HG02571 (cell line): ENCODE data around the gene HOXB3.
"Not testable (repeated sequence)": the region's sequence is repeated elsewhere in the genome, so short reads cannot be mapped to it uniquely, and the experiment has no call there.

Experiments used
- ATAC-seq: cut with Tn5 transposase; IDR thresholded peaks from one replicate; pipeline ENCODE4 v1.9.1; 2021; ENCODE audit warnings: mild to moderate bottlenecking, moderate library complexity; ENCODE audit not compliant: unreplicated experiment

HOXB3 gene

GRCh38 chr17:48547808-48548522, 42.1 kb downstream of the HOXB3 start:
- ATAC-seq, result no peak

DNA sequence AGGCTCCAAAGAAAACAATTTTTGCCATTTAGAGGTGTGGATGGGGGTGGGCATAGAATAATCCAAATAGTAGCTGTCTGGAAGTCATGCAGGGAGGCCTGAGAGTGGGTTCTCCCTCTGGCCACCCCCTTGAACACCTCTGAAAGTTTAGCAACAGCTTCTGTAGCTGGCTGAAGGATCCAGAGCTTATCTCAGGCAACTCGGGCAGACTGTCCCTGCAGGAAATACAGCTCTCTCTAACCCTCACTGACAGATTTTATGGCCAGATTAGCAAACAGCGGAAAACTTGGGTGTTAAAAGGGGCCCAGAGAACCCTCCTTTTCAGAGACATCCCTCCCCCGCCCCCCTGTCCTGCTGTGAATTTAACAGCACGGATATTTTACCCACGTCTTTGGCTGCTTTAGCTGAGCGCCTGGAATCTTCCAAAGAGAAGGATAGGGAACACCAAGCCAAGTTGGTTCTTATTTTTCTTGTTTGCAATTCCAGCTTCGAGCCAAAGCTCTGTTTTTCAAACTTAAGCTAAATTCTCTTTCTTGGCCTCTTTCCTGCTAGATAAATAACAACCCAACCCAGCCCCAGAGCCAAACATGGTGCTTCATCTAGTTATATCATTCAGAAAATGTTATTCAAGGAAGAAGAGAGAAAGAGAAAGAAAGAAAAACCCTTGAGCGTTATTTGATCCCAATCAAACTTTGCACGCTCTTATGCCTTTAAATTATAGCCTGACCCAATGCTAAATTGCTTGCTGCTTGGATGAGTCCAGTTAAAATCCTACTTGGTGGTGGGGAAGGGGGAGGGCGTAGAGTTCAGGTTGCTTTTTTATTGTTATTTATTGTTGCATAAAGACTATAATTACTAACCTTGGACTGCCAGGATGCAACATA, 42.9 kb downstream of the HOXB3 start:
- no peak for ATAC-seq

- no peak for ATAC-seq
Observed at GRCh38 chr17:48546137-48546923, 43.7 kb downstream of the HOXB3 start.

GRCh38 chr17:48545539-48545938, 44.5 kb downstream of the HOXB3 start:
- ATAC-seq, result no peak

- no peak for ATAC-seq
Observed at GRCh38 chr17:48545022-48545375, 45.0 kb downstream of the HOXB3 start, which contains the start of gene HOXB2. TSS of gene HOXB2 (minus strand) at chr17:48545109. CDS start at chr17:48544911, 198 bp downstream.

GRCh38 chr17:48544349-48545021, 45.6 kb downstream of the HOXB3 start:
- no peak for ATAC-seq

DNA sequence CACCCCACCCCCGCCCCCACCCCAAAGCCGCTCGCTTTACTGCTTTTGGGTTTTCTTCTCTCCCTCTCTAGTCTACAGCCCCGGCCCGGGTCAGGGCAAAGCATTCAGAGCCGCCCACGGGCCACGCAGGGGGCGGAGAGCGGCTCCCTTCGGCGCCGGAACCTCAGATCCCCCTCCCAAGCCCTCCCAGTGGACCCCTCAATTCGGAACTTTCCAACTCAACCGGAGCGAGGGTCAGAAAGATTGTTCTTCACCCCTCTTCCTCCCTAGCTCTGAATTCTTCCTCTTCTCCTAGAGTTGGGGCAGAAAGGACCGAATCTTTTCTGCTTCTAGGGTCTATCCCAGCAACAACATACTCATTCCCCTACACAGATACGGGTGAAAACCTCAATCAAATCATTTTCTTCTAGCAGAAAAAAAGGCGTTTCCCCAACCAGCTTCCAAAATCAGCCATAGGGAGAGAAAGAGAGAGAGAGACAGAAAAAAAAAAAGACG, 46.1 kb downstream of the HOXB3 start:
- no peak for ATAC-seq

- ATAC-seq, result no peak
Observed at GRCh38 chr17:48543107-48543853, 46.8 kb downstream of the HOXB3 start.

- ATAC-seq, result no peak
Observed at GRCh38 chr17:48542698-48543106, 47.3 kb downstream of the HOXB3 start.

- no peak for ATAC-seq
Observed at GRCh38 chr17:48542114-48542656, 47.9 kb downstream of the HOXB3 start.

GRCh38 chr17:48541577-48542113, 48.4 kb downstream of the HOXB3 start:
- no peak for ATAC-seq

DNA sequence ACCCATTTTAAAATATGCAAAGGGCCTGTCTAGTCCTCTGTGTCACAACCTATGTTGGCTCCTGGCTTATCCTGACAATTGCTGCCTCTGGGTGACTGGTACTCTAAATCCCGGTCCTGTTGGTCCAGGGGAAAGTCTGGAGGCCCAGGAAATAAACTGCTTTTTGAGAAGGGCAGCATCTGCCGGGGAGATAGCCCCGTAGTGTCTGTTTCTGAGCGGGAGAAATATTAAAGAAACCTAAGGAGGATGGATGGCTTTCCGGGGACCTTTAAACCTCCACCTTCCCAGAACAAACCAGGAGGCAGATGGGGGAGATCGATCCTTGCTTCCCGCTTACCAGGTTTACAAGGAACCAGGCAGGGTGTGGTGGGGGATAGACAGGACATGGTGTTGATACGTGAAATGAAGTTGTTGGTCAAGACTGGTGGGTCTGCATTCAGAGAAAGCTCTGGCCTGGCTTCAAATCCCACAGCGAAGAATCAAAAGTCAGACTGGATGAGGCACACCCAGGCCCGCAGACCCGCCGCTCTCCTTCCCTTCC, 48.9 kb downstream of the HOXB3 start:
- ATAC-seq, result no peak

DNA sequence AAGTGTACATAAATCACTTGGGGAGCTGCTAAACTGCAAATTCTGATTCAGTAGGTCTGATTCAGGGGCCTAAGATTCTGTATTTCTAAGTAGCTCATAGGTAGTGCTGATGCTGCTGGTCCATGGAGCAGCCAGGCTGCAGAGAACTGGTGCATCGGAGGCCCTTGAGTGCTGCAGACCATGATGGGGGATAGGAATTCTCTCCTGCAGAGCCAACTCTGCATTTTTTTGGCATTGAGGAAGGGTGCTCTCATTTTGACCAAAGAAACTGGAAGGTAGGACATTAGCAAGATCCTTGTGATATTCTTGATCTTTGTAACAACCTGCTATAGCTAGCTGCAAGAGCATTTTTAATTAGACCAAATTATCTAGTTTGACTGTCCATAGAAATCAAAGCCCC, 49.8 kb downstream of the HOXB3 start:
- no peak for ATAC-seq

DNA sequence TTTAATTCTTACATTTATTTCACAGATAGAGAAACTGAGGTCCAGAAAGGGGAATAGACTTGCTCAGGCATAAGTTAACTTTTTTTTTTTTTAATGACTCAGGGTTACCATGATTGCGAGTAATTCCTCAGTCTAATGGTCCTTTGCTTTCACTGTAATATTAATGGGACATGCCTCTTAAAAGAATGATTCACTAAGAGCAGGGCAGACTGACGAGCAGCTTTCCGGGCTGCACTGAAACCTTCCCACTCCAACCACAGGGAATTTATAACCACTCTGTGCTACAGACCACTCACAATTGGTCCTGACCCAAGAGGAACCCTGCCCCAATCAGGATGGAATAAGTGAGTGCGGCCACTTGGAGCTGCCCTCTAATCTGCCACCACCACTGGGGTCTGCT, 50.9 kb downstream of the HOXB3 start:
- no peak for ATAC-seq

DNA sequence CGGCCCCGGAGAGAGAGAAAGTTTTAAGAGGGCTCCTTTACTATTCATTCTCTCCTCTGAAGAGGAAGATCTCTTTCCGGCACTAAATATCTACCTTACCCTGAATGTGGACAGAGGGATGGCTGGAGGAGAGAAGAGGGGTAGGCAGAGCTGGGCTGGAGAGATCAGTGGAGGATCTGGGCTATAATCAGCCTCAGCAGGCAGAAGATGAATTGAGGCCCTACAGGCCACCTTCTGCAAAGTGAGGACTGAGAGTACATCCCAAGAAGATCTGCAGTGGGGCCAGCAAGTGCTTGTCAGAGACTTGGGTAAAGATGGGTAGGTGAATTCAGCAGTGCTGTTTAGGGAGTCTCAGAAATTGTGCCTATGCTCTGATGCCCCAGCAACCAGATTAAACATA, 52.7 kb downstream of the HOXB3 start:
- no peak for ATAC-seq

- not testable (repeated sequence) for ATAC-seq
Observed at GRCh38 chr17:48535793-48536559, 54.1 kb downstream of the HOXB3 start.

DNA sequence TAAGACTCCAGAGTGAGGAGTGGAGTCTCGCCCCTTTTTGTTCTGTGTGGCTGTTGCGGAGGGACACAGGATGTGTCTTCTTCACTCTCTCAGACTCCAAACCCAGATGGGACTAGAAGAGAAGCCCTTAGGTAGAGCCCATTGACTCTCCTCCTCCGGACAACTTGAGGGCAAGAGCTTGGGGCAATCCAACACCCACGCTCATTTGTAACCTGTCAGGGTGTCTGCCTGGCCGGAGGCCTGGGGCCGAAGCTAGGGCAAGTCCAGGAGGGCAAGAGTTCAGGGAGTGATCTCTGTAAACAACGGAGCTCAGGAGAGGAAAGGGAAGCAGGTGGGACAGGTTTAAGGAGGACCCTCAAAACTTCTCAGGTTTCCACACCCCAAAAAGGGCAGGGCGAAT, 57.8 kb downstream of the HOXB3 start:
- ATAC-seq, result no peak

DNA sequence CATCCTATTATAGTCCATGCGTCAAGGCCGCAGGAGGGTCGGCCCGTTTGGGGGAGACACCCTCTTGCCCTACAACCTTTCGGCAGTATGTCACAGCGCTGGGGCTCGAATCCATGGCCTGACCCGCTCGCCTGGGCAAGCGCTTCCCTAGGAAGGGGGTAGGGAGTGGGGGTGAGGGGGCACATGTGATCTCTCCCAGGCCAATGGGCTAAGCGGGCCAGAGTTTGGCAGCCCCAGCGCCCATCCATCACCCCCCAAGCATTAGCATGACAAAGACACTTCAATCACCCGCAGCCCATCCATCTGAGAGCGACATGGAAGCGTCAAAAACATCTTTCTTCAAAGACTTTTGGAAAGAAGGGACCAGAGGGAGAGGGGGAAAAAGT, 59.2 kb downstream of the HOXB3 start, which contains the start of gene HOXB1:
Gene HOXB1 (minus strand): TSS at position 125 of the 386 bp plus-strand sequence. CDS start 107 bp downstream, at position 18.
- ATAC-seq, result no peak
